ENCODE data around the gene KIAA1755.

KIAA1755 gene, protein sequence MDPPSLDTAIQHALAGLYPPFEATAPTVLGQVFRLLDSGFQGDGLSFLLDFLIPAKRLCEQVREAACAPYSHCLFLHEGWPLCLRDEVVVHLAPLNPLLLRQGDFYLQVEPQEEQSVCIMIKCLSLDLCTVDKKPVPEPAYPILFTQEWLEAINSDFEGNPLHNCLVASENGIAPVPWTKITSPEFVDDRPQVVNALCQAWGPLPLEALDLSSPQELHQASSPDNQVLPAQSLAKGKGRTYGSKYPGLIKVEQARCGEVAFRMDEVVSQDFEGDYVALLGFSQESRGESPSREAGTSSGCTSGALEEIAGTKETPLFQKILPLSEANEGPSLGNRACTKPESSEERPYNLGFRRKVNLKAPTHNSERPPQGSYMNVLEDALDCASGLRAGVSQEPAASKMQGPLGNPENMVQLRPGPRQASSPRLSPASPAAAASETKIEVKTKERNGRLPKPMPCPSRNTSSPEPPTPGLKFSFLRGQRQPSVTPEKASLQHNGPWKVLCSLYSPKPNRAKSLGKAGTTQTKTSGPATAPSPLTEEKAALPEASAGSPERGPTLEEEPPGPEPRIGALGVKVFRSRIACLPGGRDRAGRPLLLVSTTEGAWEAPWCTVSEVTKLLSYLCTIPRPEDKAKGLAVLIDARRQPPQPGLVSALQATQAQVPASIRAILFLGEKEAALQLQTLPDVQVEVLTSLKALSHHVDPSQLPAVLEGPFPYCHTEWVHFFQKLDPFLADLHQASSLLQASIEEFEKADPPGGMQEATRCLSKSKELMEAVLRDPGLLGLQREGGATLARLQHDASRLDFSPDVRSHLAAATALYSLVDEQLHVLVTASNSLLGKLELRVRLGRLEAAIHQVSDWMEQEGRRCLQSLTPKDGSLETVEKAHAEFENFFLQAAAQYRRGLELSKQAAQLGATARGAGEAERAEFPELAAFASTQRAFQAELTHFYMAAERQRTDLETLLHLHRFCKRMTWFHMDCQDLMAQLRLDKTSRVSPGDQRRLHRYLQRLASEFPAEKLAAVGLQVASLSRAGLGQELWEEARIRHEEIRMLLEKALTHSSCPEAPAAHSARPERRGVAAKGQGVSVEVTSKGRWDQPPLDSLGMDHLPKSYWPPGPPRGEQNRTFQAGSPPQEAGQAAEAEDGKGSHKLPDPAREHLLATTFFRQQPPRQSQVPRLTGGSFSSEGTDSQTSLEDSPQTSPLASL

DNA sequence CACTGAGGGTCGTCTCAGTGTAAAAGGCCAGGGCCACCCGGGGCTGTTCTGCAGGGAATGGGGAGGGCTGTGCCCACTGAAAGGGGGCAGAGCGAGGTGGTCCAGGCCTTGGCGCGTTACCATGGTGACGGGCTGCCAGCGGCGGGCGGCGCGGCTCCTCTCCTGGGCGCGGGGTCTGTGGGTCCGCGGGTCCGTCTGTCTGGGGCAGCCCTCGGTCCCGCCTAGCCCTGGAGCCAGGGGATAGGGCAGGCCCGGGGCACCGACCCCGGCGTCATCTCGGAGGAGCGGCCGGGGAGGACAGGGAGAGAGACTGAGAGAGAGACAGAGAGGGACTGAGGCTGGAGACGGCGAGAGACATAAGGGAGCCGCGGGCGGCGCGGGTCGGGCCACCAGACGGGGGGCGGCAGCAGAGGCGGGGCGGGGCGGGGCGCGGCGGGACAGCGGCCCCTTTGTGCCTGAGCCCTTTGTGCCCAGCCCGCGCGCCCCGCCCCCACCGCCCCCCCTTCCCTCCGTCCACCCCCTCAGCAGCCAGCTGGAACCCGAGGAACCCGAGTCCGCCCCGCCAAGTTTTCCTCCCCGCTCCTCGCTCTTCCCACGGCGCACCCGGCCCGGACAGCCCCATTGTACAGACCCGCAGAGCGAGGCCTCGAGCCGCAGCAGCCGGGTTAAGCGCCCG, at the start of gene KIAA1755:
TSS of gene KIAA1755 (minus strand) at position 358 of the 676 bp plus-strand sequence. CDS start at position 123, 235 bp downstream.
- DNase-seq (ENCODE audit: low read depth): no peak

DNA sequence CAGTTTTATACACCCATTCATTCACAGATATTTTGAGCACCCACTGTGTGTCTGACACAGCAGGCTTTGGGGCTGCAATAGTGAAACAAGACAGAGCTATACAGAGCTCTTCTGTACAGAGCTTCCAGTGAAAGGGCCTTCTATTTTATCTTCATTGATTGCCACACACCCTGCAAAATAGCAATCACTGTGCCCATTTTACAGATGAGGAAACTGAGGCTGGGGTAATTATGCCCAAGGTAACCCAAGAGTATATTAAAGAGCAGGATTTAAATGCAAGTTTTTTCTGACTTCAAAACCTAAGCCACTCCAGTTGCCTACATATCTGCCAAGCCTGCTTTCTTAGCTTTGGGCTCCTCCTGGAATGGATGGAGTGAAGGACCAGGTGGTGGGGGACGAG, 47.9 kb upstream of the KIAA1755 start:
- no peak for DNase-seq (ENCODE audit: low read depth)

DNA sequence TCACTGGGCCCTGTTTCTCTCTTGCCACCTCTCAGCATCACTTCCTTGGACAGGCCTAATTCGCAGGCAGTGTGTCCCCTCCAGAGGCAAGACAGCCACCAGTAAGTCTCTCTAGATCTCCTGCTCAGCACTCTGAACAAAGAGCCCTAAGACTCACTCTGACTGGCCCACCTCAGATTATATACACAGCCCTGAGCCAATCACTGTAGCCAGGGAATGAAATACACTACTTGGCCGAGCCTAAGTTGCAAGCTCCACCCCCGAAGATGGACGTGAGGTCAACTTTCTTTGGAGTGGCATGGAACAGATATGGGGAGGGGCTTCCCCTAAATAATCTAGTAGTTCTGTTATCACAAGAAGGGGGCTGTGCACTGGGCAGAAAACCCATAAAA, 47.5 kb upstream of the KIAA1755 start:
- DNase-seq (ENCODE audit: low read depth): no peak

DNA sequence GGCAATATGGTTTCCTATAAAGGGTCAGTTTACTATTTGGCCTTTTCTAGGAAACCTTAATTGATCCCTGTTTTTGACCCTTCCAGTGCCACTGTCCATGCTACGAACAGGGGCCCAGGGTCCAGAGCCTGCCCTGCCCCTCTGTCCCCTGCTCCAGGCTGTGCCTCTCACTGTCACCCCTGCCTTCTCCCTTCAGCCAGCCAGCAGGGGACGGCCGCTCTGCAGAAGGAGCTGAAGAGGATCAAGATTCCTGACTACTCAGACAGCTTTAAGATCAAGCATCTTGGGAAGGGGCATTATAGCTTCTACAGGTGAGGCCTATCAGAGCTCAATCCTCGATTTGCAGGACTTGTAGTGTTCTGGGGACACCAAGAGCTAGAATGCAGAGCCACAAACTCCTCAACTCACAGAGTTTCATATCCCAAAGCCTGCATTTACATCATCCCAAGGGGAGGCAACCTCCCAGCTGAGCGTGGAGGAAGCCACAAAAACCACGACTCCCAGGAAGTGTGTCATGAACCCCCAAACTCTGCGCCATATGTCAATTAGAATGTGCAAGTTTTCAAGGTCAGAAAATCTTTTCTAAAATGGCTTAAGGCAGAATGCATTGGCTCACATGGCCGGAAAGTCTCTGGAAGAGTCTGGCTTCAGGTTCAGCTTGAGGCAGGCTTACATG, 47.0 kb upstream of the KIAA1755 start:
- no peak for DNase-seq (ENCODE audit: low read depth)

DNA sequence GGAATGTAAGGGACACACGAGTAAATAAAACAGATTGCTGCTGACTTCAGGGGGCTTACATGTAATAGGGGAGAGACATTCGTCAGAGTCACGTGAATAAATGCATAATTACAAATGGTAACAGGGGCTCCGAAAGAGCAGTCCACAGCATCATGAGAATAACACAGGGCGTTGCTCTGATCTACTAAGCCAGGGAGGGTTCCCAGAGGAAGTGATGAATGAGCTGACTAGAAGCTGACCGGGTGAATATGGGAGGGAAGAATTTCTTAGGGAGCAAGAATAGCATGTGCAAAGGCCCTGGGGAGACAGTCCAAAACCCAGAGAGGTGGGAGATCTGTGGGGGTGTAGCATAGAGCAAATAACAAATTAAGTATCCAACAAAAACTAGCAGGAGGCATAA, 45.8 kb upstream of the KIAA1755 start:
- DNase-seq (ENCODE audit: low read depth): no peak

DNA sequence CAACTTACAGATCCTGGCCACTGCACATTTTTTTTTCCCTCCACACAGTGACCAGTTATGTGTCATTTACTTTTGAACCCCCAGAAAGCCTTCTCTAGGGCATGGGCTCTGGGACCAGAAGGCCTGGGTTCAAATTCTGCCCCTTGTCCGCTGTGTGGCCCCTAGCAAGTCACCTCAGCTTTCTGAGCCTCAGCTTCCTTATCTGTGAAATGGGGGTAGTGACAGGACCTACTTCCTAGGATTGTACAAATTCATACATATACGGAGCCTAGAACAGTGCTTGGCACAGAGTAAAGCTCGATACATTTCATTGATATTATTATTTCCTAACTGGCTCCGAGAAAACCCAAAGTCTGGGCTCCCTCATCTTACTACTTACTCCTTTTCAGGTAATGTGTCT, 45.0 kb upstream of the KIAA1755 start:
- no peak for DNase-seq (ENCODE audit: low read depth)

DNA sequence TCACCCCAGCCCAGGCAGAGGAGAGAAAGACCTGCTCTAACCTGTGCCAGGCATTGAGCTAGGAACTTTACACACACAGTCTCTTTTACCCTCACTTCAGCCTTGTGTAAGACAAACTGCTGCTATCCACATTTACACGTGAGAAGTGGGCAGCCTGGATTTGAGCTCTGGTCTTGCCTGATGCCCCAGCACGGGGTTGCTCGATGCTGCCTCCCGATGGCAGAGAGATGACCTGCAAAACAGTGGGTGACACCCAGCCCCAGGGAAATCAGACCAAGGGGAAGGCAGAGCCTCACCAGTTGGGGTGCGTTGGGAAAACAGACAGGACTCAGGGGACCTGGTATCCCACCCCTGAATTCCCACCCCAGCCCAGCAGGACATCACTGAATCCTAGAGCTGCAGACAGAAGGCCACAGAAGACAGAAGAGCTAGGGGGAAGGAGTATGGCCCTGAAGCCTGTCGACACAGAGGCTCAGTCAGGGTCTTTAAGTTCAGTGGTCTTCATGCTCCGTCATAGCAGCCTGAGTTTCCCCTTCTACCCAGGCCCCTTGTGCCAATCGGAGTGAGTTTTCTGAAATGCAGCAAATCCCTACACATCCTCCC, 44.4 kb upstream of the KIAA1755 start:
- no peak for DNase-seq (ENCODE audit: low read depth)

DNA sequence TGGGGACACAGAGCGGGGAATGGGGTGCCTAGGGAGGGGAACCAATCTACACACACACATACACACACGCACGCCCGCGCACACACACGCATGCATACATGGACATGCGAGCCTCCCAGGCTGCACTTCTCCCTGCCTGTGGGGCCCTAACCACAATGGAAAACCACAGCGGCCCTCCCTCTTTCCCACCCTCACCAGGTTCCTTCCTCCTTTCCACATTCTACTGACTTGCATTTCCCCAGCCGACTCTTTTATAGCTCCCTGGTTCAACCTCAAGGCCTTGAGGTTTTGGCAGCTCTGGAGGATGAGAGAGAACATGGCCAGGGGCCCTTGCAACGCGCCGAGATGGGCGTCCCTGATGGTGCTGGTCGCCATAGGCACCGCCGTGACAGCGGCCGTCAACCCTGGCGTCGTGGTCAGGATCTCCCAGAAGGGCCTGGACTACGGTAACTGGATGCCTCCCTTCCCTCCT, 43.4 kb upstream of the KIAA1755 start, which contains the start of gene BPI:
TSS of gene BPI (plus strand) at position 249 of the 472 bp plus-strand sequence. CDS start at position 317, 68 bp downstream.
- no peak for DNase-seq (ENCODE audit: low read depth)

DNA sequence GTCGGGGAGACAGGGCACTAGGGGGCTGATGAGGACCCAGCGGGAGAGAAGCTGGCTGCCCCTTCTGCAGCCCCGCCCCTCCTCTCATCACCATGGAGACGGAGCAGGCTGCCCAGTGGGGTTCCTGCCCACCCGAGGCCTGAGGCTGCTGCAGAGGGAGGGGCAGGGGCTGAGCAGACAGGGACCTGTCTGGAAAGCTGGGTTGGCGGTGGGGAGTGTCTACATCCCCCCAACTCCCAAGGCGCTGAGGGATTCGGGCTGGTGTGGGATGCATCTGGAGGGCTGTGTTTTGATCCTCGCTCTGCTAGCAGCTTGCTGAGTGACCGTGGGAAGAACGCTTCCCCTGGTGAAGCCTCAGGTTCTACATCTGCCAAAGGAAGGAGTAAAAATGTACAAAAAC, 42.3 kb upstream of the KIAA1755 start:
- DNase-seq (ENCODE audit: low read depth): no peak

DNA sequence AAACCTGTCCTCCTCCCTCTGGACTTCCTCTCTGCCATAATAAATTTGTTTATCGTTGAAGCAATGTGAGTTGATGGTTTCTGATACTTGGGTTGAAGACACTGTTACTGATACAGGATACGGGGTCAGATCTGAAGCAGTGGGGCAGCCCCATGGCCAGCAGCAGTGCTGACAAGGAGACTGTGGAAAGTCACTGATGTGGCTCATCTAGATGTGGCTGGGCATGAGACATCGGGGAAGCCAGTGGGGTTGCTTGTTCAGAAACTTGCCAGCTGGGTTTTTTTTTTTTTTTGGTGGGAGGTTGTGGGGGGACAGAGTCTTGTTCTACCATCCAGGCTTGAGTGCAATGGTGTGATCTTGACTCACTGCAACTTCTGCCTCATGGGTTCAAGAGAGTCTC, 40.8 kb upstream of the KIAA1755 start:
- no peak for DNase-seq (ENCODE audit: low read depth)

DNA sequence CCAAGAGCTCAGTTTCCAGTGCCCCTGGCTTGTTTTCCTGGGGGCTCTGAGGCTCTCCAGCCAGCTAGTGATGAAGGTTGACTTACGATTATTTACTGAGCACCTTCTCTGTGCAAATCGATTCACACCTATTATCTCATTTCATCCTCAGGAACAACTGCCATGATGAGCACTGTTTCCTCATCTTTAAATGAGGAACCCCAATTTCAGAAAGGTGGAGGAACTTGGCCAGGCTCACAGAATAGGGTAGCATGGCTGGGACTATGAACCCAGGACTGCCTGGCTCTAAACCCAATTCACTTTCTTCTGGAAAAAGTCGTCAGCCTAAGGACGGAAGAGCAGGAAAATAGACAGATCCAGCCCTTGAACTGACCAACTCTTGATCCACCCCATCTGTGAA, 39.9 kb upstream of the KIAA1755 start:
- no peak for DNase-seq (ENCODE audit: low read depth)

DNA sequence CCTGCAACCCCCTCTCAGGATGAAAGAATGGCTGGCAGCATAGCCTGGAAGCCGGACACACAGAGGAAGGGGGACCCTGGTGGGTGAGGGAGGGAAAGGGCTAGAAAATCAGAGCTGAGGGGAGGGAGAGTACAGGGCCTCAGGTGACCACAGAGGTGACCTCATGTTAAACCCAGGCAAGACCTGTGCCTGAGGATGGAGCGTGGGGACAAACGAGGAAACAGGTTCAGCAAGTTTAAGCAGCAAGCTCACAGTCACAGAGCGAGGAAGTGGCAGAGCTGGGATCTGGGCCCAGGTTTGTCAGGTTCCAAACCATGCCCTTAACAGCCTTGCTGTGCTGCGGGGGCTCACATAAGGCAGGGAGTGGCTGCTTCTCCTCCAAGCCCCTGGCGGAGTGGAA, 39.4 kb upstream of the KIAA1755 start:
- DNase-seq (ENCODE audit: low read depth): no peak

DNA sequence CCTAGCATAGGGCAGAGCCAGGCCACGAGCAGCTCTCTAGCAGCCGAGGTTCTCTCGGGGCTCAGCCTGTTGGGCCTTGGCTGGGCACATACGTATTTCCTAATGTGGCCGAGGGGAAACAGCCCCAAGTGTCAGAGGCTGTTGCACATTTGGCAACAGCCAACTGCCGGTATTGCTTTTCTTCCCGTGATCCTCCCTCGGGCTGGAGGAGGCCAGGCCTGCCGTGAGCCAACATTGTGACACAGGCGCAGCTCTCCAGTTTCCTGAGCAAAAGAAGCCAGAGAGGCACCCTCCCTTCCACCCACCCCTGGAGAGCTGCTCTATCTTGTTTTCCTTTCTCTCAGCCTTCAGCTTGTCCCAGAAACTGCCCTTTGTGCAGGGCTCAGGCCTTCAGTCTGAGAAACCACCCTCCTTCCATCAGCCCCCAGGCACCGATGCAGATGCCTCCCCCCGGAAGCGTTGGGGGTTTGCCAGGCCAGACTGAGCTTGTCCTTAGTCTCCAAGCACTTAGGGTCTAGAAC, 38.3 kb upstream of the KIAA1755 start:
- DNase-seq (ENCODE audit: low read depth): no peak

DNA sequence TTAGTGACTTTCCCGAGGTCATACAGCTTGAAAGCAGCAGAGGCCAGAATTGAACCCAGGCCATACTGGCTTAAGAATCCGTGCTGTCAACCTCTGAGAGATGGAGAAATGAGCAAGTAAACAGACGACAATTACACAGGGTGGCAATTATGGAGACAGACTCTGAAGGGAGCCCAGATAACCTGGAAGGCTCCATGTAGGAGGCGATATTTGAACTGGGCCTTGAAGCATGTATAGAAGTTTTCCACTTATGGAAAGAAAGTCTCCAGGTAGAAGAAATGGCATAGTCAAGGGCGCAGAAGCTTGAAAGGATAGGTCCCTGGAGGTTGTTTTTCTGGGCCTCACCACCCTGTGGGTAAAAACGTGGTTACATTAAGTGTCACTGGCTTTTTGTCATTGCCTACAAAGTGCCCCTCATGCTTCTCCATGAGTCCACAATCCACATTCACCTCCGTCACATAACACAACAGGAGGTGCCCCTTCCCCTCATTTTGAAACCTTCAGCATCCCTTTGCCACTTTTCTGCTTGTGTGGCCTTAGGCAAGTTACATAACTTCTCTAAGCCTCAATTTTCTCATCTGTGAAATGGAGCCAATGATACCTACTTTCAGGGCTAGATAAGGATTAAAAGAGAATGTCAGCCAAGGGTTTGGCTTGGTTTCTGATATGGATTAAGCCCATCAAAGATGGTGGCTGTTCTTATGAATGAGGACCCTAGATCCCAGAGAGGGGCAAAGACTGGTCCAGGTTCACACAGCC, 37.6 kb upstream of the KIAA1755 start:
- DNase-seq (ENCODE audit: low read depth): no peak

DNA sequence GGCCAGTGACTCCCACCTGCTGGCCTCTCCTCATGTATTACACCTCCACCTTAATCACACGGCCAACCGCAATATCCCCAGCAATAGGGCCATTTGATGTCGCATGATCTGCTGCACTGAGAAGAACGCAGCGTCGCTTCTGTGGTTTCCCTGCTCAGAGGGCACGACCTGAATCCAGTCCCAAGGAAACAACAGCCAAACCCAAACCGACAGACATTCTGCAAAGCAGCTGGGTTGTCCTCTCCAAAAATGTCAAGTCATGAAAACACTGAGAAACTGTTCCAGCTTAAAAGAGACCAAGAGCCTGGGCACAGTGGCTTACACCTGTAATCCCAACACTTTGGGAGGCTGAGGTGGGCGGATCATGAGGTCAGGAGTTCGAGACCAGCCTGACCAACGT, 35.9 kb upstream of the KIAA1755 start:
- no peak for DNase-seq (ENCODE audit: low read depth)

DNA sequence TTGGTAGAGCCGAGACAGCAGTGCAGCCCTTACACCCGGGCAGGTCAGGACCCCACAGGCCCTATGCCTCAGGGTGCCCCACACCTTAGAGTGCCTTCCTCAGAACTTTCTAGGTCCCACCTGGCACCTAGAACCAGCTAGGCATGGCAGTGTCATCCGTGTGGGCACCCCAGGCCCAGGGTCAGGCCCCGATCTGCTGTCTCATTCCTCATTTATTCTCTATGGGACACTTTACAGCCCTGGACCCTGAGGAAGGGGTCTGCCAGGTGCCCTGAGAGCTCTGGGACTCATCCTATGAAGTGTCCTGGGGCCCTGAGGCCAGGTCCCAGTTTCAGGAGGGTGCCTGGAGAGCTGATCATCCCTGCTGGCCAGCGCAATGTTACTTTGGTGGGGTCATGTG, 35.3 kb upstream of the KIAA1755 start:
- DNase-seq (ENCODE audit: low read depth): no peak

DNA sequence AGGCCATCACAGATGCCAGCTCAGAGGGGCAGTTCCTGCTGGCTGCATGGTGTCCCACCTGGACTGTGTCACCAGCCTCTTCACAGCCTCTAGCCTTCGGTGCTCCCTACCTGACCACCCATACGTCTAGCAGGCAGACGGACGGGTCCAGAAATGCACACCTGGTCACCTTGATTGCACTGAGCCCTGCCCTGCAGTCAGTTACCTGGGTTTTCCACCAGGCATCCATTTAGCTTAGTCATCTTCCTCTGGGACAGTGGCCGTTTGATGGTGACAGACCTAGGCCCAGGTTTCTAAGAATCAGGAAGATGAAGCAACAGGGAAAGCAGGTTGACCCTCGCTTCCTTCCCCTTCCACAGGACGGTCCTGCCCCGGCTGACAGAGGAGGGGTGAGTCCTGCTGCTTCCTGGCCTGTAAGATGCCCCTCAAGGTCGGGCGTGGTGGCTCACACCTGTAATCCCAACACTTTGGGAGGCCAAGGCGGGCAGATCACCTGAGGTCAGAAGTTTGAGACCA, 33.6 kb upstream of the KIAA1755 start:
- no peak for DNase-seq (ENCODE audit: low read depth)

DNA sequence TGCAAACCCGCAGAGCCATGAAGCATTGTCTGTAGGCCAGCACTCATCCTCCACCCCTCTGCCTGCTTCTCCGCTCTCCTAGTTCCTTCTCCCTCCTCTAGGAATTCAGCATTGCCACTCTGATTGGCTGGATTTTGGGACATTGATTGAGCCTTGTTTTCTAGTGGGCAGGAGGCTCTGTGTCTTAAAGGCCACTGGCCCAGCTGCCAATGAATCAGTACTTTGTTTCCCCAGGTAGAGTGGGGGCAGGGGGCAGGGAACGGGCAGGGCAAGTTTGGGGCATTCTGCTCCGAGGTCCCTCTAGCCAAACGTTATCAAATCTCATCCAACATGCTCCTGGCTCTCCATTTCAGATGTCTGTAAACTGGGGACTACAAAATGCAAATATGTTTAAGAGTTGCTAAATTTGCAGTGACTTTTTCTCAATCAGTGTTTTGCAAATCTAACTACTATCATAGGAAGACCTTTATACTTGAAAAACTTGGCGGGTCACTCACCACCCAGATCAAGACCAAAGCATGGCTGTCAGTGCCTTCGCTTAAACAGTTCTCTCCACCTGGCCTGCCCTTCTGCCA, 33.0 kb upstream of the KIAA1755 start:
- no peak for DNase-seq (ENCODE audit: low read depth)

DNA sequence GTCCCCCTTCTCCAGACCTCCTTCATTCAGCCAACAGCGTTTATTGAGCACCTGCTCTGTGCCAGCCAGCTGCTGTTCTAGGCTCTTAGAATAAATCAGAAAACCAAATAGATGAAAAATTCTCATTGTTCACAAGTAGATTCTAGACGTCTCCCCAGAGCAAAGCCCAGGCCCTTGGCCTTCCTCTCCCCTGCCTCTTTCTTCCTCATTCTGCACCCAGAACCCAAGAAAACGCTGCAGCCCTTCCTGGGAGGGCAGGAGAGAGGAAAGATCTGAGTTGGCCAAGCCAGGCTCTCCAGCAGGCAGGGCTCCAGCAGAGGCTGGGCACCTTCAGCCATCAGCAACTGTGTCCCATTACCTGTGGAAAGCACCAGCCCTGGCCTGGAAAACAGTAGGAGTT, 31.4 kb upstream of the KIAA1755 start:
- no peak for DNase-seq (ENCODE audit: low read depth)
